ENCODE measurements around the gene SPATA16.

- TF ChIP-seq, protein P1, sequence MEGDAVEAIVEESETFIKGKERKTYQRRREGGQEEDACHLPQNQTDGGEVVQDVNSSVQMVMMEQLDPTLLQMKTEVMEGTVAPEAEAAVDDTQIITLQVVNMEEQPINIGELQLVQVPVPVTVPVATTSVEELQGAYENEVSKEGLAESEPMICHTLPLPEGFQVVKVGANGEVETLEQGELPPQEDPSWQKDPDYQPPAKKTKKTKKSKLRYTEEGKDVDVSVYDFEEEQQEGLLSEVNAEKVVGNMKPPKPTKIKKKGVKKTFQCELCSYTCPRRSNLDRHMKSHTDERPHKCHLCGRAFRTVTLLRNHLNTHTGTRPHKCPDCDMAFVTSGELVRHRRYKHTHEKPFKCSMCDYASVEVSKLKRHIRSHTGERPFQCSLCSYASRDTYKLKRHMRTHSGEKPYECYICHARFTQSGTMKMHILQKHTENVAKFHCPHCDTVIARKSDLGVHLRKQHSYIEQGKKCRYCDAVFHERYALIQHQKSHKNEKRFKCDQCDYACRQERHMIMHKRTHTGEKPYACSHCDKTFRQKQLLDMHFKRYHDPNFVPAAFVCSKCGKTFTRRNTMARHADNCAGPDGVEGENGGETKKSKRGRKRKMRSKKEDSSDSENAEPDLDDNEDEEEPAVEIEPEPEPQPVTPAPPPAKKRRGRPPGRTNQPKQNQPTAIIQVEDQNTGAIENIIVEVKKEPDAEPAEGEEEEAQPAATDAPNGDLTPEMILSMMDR (IDR thresholded peaks at IDR 0.05; ENCODE audit: poor library complexity, severe bottlenecking): no peak
- TF ChIP-seq POLR2AphosphoS5 (IDR thresholded peaks at IDR 0.05) (no peak), RAD21 (conservative IDR thresholded peaks at IDR 0.05) (no peak), EZH2 (IDR thresholded peaks at IDR 0.05; ENCODE audit: borderline replicate concordance, insufficient read depth, low read length, poor library complexity, severe bottlenecking) (no peak)
These were observed 163.3 kb downstream of the SPATA16 start for GRCh38 chr3:172977696-172978095.

Measured in neural cell (in vitro differentiated cells).